HG02943 (cell line): Measurements from ENCODE around the gene MAGED4B.
"Not testable (repeated sequence)": the region's sequence is repeated elsewhere in the genome, so short reads cannot be mapped to it uniquely, and the experiment has no call there.

ENCODE experiments used
- ATAC-seq: cut with Tn5 transposase; IDR thresholded peaks from one replicate; pipeline ENCODE4 v1.9.1; 2021; ENCODE audit warnings: mild to moderate bottlenecking, low read depth, moderate library complexity; ENCODE audit not compliant: unreplicated experiment

The MAGED4B gene

GRCh38 chrX:52068666-52069640 is at the start of gene MAGED4B:
MAGED4B (minus strand) TSS chrX:52069183; CDS start chrX:52068172, 1,011 bp downstream.
- ATAC-seq, result not testable (repeated sequence)

- no peak for ATAC-seq
Observed at GRCh38 chrX:52118262-52118661, 49.3 kb upstream of the MAGED4B start.

GRCh38 chrX:52082578-52082977 is 13.6 kb upstream of the MAGED4B start:
- no peak for ATAC-seq

GRCh38 chrX:52078131-52078530 is 9.1 kb upstream of the MAGED4B start:
- no peak for ATAC-seq

- not testable (repeated sequence) for ATAC-seq
Observed at GRCh38 chrX:52042288-52042687, 26.7 kb downstream of the MAGED4B start.

GRCh38 chrX:52034211-52034610 is 34.8 kb downstream of the MAGED4B start:
- ATAC-seq, result no peak

- ATAC-seq, result no peak
Observed at GRCh38 chrX:52031371-52031770, 37.6 kb downstream of the MAGED4B start.

GRCh38 chrX:52015794-52016193 is 53.2 kb downstream of the MAGED4B start:
- ATAC-seq, result no peak
